Peyer's patch (tissue), 4 donors: ENCODE data around the gene LRRK2.

Source experiments
- POLR2A ChIP-seq, 2 donors: fragments of 450-650 bp; IDR thresholded peaks; one replicate each; pipeline ENCODE4 v1.5.1; 2017; ENCODE audit warnings: antibody characterized with exemption in 2 of 2, mild to moderate bottlenecking in 2 of 2, moderate library complexity in 2 of 2
- TF ChIP-seq, protein P1 (sequence below), 6 experiments: fragments of 450-650 bp in 4 of 6; fragments of 200-600 bp in 2 of 6; sonication (generic) in 1 of 6; IDR thresholded peaks; one replicate each; pipeline ENCODE4 v1.5.1; 2017 to 2019; ENCODE audit warnings: antibody characterized with exemption in 6 of 6, mild to moderate bottlenecking in 3 of 6, moderate library complexity in 1 of 6

DNA sequence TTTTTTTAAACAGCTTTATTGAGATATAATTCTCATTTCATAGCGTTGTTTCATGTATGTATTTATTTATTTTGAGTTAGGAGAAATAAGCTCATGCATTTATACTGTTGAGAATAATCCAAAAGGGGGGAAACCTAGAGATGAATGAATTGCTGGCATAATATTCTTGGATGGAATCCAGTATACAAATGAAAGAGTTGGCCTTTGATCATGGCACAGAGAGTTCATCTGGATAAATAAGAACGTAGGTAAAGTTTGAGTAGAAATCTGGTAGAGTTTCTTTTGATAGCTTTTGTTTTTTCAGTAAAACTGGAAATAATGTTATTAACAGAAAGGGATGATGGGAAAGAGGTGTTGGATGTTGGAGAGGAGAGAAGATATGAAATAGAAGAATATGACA, 166.2 kb downstream of the LRRK2 start:
- TF ChIP-seq, protein P1, sequence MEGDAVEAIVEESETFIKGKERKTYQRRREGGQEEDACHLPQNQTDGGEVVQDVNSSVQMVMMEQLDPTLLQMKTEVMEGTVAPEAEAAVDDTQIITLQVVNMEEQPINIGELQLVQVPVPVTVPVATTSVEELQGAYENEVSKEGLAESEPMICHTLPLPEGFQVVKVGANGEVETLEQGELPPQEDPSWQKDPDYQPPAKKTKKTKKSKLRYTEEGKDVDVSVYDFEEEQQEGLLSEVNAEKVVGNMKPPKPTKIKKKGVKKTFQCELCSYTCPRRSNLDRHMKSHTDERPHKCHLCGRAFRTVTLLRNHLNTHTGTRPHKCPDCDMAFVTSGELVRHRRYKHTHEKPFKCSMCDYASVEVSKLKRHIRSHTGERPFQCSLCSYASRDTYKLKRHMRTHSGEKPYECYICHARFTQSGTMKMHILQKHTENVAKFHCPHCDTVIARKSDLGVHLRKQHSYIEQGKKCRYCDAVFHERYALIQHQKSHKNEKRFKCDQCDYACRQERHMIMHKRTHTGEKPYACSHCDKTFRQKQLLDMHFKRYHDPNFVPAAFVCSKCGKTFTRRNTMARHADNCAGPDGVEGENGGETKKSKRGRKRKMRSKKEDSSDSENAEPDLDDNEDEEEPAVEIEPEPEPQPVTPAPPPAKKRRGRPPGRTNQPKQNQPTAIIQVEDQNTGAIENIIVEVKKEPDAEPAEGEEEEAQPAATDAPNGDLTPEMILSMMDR (IDR thresholded peaks at IDR 0.05) = no peak
- TF ChIP-seq POLR2A (IDR thresholded peaks at IDR 0.05) = no peak
